Right lobe of liver (tissue), 6 donors: Measurements from ENCODE around the gene SPAG5. TPM values are rescaled to one million over a fixed set of nuclear protein-coding genes. Genes with fewer than 3 reads are reported as not detected.

Experiments
- ATAC-seq, 4 donors: fragments of 200-7000 bp; cut with Tn5 transposase; one replicate each; pipeline ENCODE4 v1.9.1; 2020; ENCODE audit warnings: mild to moderate bottlenecking in 4 of 4, moderate library complexity in 4 of 4
- DNase-seq, 3 donors: peaks; one replicate each; pipeline ENCODE4 v3.0.0-alpha.2; 2020
- H3K27ac ChIP-seq, 3 donors: fragments of 200-600 bp; one replicate each; pipeline ENCODE4 v1.8.0; 2022
- H3K27me3 ChIP-seq, 2 donors: fragments of 200-600 bp; one replicate each; pipeline ENCODE4 v1.8.0; 2022
- H3K36me3 ChIP-seq, 4 donors: fragments of 200-600 bp; sonication (generic) in 1 of 4; one replicate each; pipeline versions ENCODE4 v1.5.1 to v1.8.0; 2017 to 2022; ENCODE audit warnings: control low read depth in 1 of 4
- H3K4me1 ChIP-seq, 4 donors: fragments of 200-600 bp; sonication (generic) in 1 of 4; one replicate each; pipeline versions ENCODE4 v1.5.1 to v1.8.0; 2017 to 2022; ENCODE audit warnings: control low read depth in 1 of 4
- H3K4me3 ChIP-seq, 3 donors: fragments of 200-600 bp; one replicate each; pipeline ENCODE4 v1.8.0; 2022
- H3K9me3 ChIP-seq, 4 donors: fragments of 200-600 bp; sonication (generic) in 1 of 4; one replicate each; pipeline versions ENCODE4 v1.5.1 to v1.8.0; 2017 to 2022; ENCODE audit warnings: control low read depth in 1 of 4
- POLR2A ChIP-seq: fragments of 450-650 bp; IDR thresholded peaks from one replicate; pipeline ENCODE4 v1.6.1; 2017; ENCODE audit warnings: antibody characterized with exemption, mild to moderate bottlenecking
- WGBS: methylation state at CpG from one replicate; pipeline ENCODE4 v1.1.6; 2018; ENCODE audit warnings: low coverage, low lambda C conversion rate; ENCODE audit not compliant: insufficient coverage; ENCODE audit errors: missing lambda C conversion rate; 5-methylcytosine and 5-hydroxymethylcytosine counted together
- intact Hi-C, 2 donors: fragments of 100-400 bp; cut with DNase I; formaldehyde crosslinking; loops; one replicate each; pipeline versions ENCODE4 v1.11.2 to v1.14.1; 2022
- total RNA-seq, 6 experiments: library from RNA; depleted of rRNA in 2 of 6; stranded (reverse); fragments of >200 nt in 2 of 6; fragmentation: NEBNext Ultra II Directional in 3 of 6; extraction: Animal tissue kit (Norgen Biotek cat#: 25700) in 3 of 6; gene quantifications; one replicate each; pipeline versions ENCODE4 v1.1.0 to v1.2.4, GENCODE V29; 2016 to 2023
- TF ChIP-seq, protein P1 (sequence below), 4 donors: fragments of 200-600 bp in 3 of 4; fragments of 450-650 bp in 1 of 4; IDR thresholded peaks; one replicate each; pipeline versions ENCODE4 v1.5.1 to v1.8.0; 2016 to 2022; ENCODE audit warnings: antibody characterized with exemption in 4 of 4, mild to moderate bottlenecking in 2 of 4
- donor health status: DM: no; HTN: yes; CAD: no.
- donor health status: DM: no; HTN: no; CAD: no.
- donor health status: DM: no; HTN: no; CAD: no.
- donor health status: DM: no; HTN: yes; CAD: no.
- donor health status: DM: no; HTN: yes; CAD: no.

SPAG5 gene
- total RNA-seq, 6 experiments from 2014 or later: 8.4 to 14.1 (median 11.3) TPM

DNA sequence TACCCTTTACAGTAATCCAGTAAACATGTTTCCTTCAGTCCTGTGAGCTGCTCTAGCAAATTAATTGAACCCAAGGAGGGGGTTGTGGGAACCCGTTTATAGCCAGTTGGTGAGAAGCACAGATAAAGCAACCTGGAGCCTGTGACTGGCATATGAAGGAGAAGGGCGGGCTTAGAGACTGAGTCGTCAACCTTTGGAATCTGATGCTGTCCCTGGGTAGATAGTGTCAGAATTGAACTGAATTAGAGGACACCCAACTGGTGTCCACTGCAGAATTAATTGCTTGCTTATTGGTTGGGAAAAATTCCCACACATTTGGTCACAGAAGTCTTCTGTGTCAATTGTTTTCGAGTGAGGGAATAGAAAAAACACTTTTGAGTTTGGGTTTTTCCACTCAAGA lies 28.0 kb upstream of the SPAG5 start:
- 32% methylated on average over 4 of the region's 4 CpGs for WGBS
- no peak for TF ChIP-seq POLR2A
- TF ChIP-seq, protein P1, sequence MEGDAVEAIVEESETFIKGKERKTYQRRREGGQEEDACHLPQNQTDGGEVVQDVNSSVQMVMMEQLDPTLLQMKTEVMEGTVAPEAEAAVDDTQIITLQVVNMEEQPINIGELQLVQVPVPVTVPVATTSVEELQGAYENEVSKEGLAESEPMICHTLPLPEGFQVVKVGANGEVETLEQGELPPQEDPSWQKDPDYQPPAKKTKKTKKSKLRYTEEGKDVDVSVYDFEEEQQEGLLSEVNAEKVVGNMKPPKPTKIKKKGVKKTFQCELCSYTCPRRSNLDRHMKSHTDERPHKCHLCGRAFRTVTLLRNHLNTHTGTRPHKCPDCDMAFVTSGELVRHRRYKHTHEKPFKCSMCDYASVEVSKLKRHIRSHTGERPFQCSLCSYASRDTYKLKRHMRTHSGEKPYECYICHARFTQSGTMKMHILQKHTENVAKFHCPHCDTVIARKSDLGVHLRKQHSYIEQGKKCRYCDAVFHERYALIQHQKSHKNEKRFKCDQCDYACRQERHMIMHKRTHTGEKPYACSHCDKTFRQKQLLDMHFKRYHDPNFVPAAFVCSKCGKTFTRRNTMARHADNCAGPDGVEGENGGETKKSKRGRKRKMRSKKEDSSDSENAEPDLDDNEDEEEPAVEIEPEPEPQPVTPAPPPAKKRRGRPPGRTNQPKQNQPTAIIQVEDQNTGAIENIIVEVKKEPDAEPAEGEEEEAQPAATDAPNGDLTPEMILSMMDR (IDR thresholded peaks at IDR 0.05): no peak
- H3K4me1 ChIP-seq: peaks cover 0 to 55% (median 21%) of the 10 kb centered on the region in 4 donors
- peaks cover 5 to 32% (median 16%) of the 10 kb centered on the region in 4 donors for H3K36me3 ChIP-seq
- DNase-seq: no peak
- intact Hi-C loops: no loop called here
- no peaks in the 10 kb centered on the region for H3K9me3 ChIP-seq
- H3K4me3 ChIP-seq: no peak overlapping the region
- H3K27ac ChIP-seq: peak overlapping the region in 1 of 3 donors; percentile 54
- peak; percentile 38 to 67 (median 56) for ATAC-seq
- H3K27me3 ChIP-seq: no peaks in the 10 kb centered on the region

DNA sequence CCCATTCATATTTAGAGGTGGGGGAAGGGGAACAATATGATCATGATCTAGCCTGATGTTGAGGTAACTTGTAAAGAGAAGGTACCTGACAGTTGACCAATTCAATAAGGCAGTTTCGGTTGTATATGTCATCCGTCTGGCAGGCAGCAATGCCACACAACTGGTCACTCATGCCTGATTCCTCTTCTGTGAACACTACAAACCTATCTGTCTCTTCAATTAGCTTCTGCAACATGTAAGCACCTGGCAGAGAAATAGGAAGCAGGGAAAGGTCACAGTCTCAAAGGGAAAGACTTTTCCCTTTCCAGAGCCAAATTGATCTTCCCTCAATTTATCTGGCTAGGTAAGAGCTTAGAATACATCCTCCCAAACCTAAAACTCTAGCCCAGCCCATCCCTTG lies 25.3 kb upstream of the SPAG5 start:
- Histone ChIP-seq H3K27ac (peak overlapping the region; percentile 54 to 61 (median 60)), H3K4me1 (peaks cover 0 to 70% (median 28%) of the 10 kb centered on the region in 4 donors), H3K4me3 (no peak overlapping the region), H3K27me3 (no peaks in the 10 kb centered on the region), H3K36me3 (peaks cover 9 to 35% (median 13%) of the 10 kb centered on the region in 4 donors), H3K9me3 (no peaks in the 10 kb centered on the region)
- 54% methylated on average over 2 of the region's 2 CpGs for WGBS
- TF ChIP-seq, protein P1 (IDR thresholded peaks at IDR 0.05): no peak
- ATAC-seq: peak; percentile 43 to 56 (median 48)
- intact Hi-C loops: no loop called here
- DNase-seq: no peak

DNA sequence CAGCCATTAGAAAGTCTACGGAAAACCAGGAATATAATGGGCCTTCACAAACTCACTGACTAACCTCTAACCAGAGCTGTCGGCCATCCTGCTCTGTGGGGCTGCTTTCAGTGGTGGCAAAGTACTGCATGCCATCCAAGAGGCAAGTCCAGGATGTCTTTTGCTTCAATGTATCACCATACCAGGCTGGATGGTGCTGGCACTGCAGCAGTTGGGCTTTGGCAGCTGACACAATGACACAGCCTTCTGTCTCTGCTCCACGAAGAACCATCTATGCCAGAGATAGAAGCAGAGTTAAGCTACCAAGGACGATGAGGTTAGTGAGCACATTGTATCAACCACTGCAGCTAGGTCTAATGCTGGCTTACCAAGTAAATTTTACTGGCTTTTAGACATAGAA lies 24.9 kb upstream of the SPAG5 start:
- intact Hi-C loops: no loop called here
- H3K36me3 ChIP-seq: peaks cover 14 to 40% (median 17%) of the 10 kb centered on the region in 4 donors
- H3K4me3 ChIP-seq: no peak overlapping the region
- H3K27ac ChIP-seq: peak overlapping the region; percentile 54 to 61 (median 60)
- no peaks in the 10 kb centered on the region for H3K27me3 ChIP-seq
- ATAC-seq (peak; percentile 20 to 47 (median 26)), DNase-seq (no peak)
- H3K4me1 ChIP-seq: peaks cover 0 to 70% (median 28%) of the 10 kb centered on the region in 4 donors
- 67% methylated on average over 3 of the region's 4 CpGs for WGBS
- H3K9me3 ChIP-seq: no peaks in the 10 kb centered on the region
- TF ChIP-seq POLR2A: no peak
- TF ChIP-seq, protein P1 (IDR thresholded peaks at IDR 0.05): no peak

GRCh38 chr17:28622186-28622585 lies 23.4 kb upstream of the SPAG5 start:
- H3K4me1 ChIP-seq: peaks cover 0 to 60% (median 24%) of the 10 kb centered on the region in 4 donors
- H3K36me3 ChIP-seq: peaks cover 21 to 53% (median 25%) of the 10 kb centered on the region in 4 donors
- ATAC-seq: no peak
- no peaks in the 10 kb centered on the region for H3K27me3 ChIP-seq
- intact Hi-C loops: no loop called here
- H3K27ac ChIP-seq: peak overlapping the region in 1 of 3 donors; percentile 54
- DNase-seq: no peak
- H3K9me3 ChIP-seq: no peaks in the 10 kb centered on the region
- 96% methylated on average over 3 of the region's 3 CpGs for WGBS
- no peak overlapping the region for H3K4me3 ChIP-seq
- TF ChIP-seq, protein P1 (IDR thresholded peaks at IDR 0.05): no peak
- TF ChIP-seq POLR2A: no peak
